Endothelial cell of umbilical vein (primary cell): ENCODE measurements around the gene NYAP1. TPM values are rescaled to one million over a fixed set of nuclear protein-coding genes. Genes with fewer than 3 reads are reported as not detected.

Experiments used
- BruUV-seq: library from RNA; stranded (reverse); fragments of 400-500 nt; replicated peaks from 2 replicates; lab custom pipeline; 2021; lab: Mats Ljungman, UMichigan
- CTCF ChIA-PET: fragments of 300-600, 350-600 bp; sonication (Branson Sonifier 250); formaldehyde crosslinking; loops from one replicate; lab custom pipeline; 2021; ENCODE audit warnings: antibody characterized with exemption, inconsistent platforms; lab: Charles Lee
- POLR2A ChIA-PET: fragments of 300-600, 350-600 bp; sonication (Branson Sonifier 250); formaldehyde crosslinking; loops from one replicate; lab custom pipeline; 2021; ENCODE audit warnings: antibody characterized with exemption, inconsistent platforms; lab: Charles Lee
- DNase-seq: peaks from one replicate; pipeline ENCODE4 v3.0.0-alpha.2; 2011; ENCODE audit warnings: low read depth, low spot score
- FAIRE-seq: peaks from 2 replicates; lab custom pipeline; 2011; peaks lifted over from hg19 to GRCh38; lab: Jason Lieb, UNC
- H2AFZ ChIP-seq: 2 replicates; pipeline ENCODE4 v1.6.0; 2012; ENCODE audit warnings: low read depth, low read length, control low read depth, inconsistent platforms
- H3K27ac ChIP-seq: 2 replicates; pipeline ENCODE4 v1.5.1; 2011; ENCODE audit warnings: low read depth, mild to moderate bottlenecking, control low read depth, low read length, moderate library complexity; ENCODE audit not compliant: insufficient read depth
- H3K27me3 ChIP-seq, 2 experiments: 2 replicates each; pipeline versions ENCODE4 v1.6.0 to v1.6.1; 2011; ENCODE audit warnings: low read length in 2 of 2, mixed read lengths in 1 of 2; ENCODE audit not compliant: control insufficient read depth in 2 of 2, insufficient read depth in 2 of 2
- H3K36me3 ChIP-seq, 2 experiments: 2 replicates in 1 of 2; 3 replicates in 1 of 2; pipeline ENCODE4 v1.5.1; 2011; ENCODE audit warnings: low read length in 2 of 2, mild to moderate bottlenecking in 1 of 2, moderate library complexity in 1 of 2; ENCODE audit not compliant: control insufficient read depth in 2 of 2, insufficient read depth in 2 of 2; ENCODE audit errors: extremely low read depth in 1 of 2
- H3K4me1 ChIP-seq: 3 replicates; pipeline ENCODE4 v1.5.1; 2011; ENCODE audit warnings: mild to moderate bottlenecking, low read length; ENCODE audit not compliant: control insufficient read depth, insufficient read depth; ENCODE audit errors: extremely low read depth
- H3K4me2 ChIP-seq: 2 replicates; pipeline ENCODE4 v1.6.1; 2011; ENCODE audit warnings: low read length, control low read depth, mixed read lengths; ENCODE audit not compliant: insufficient read depth
- H3K4me3 ChIP-seq, 3 experiments: fragments of 200-600 bp in 1 of 3; sonication (generic), shearing (Covaris generic) in 1 of 3; replicated peaks in 1 of 3; 2 replicates each; pipeline ENCODE4 v1.5.1; 2011 to 2016; ENCODE audit warnings: control low read depth in 3 of 3, low read length in 3 of 3, mild to moderate bottlenecking in 2 of 3, inconsistent platforms in 1 of 3, low read depth in 1 of 3, moderate library complexity in 1 of 3; ENCODE audit not compliant: insufficient read depth in 1 of 3
- H3K79me2 ChIP-seq: 2 replicates; pipeline ENCODE4 v1.6.0; 2012; ENCODE audit warnings: low read length, inconsistent platforms; ENCODE audit not compliant: control insufficient read depth, insufficient read depth
- H3K9ac ChIP-seq: replicated peaks from 2 replicates; pipeline ENCODE3; 2011; ENCODE audit warnings: low read length, control low read depth; ENCODE audit not compliant: insufficient read depth; ENCODE audit errors: extremely low read depth
- H3K9me1 ChIP-seq: replicated peaks from 3 replicates; pipeline ENCODE4 v1.6.0; 2011; ENCODE audit warnings: mild to moderate bottlenecking, low read length; ENCODE audit not compliant: control insufficient read depth, insufficient read depth; ENCODE audit errors: extremely low read depth
- H3K9me3 ChIP-seq: replicated peaks from 2 replicates; pipeline ENCODE4 v1.5.1; 2012; ENCODE audit warnings: low read length, inconsistent platforms; ENCODE audit not compliant: control insufficient read depth, insufficient read depth
- H4K20me1 ChIP-seq: replicated peaks from 2 replicates; pipeline ENCODE3; 2011; ENCODE audit warnings: mild to moderate bottlenecking, low read length; ENCODE audit not compliant: control insufficient read depth, insufficient read depth; ENCODE audit errors: extremely low read depth
- CTCF ChIP-seq, 2 donors: IDR thresholded peaks; 1 replicate in 1 of 2; 2 replicates in 1 of 2; pipeline ENCODE4 v1.5.1; 2011; ENCODE audit warnings: low read length in 2 of 2, mild to moderate bottlenecking in 2 of 2, moderate library complexity in 2 of 2, control low read depth in 1 of 2, inconsistent platforms in 1 of 2, low read depth in 1 of 2; ENCODE audit not compliant: insufficient read depth in 1 of 2; ENCODE audit errors: extremely low read depth in 1 of 2
- EZH2 ChIP-seq: IDR thresholded peaks from 2 replicates; pipeline ENCODE4 v1.6.1; 2012; ENCODE audit warnings: borderline replicate concordance, low read depth, mild to moderate bottlenecking, moderate library complexity, low read length, inconsistent platforms; ENCODE audit not compliant: severe bottlenecking
- FOS ChIP-seq: IDR thresholded peaks from 2 replicates; pipeline ENCODE4 v1.6.1; 2011; ENCODE audit warnings: mild to moderate bottlenecking, low read length, moderate library complexity, borderline replicate concordance; ENCODE audit not compliant: insufficient read depth
- GATA2 ChIP-seq: IDR thresholded peaks from 2 replicates; pipeline ENCODE4 v1.7.0; 2011; ENCODE audit warnings: low read depth, mild to moderate bottlenecking, moderate library complexity, mixed read lengths, low read length; ENCODE audit not compliant: insufficient read length, insufficient read depth
- JUN ChIP-seq: IDR thresholded peaks from 2 replicates; pipeline ENCODE4 v1.6.1; 2011; ENCODE audit warnings: borderline replicate concordance, low read depth; ENCODE audit not compliant: insufficient read length, insufficient read depth
- MYC ChIP-seq: IDR thresholded peaks from one replicate; pipeline ENCODE4 v1.6.1; 2011; ENCODE audit warnings: mild to moderate bottlenecking, low read depth, low read length
- POLR2A ChIP-seq: IDR thresholded peaks from 2 replicates; pipeline ENCODE4 v1.6.1; 2012; ENCODE audit warnings: low read depth, mild to moderate bottlenecking, control low read depth, low read length
- POLR2AphosphoS5 ChIP-seq: IDR thresholded peaks from 2 replicates; pipeline ENCODE4 v1.6.1; 2012; ENCODE audit warnings: low read depth, mild to moderate bottlenecking, control low read depth, low read length, moderate library complexity; ENCODE audit not compliant: insufficient read depth
- dilution Hi-C: fragments of 300-500 bp; cut with MboI; formaldehyde crosslinking; loops from one replicate; pipeline ENCODE4 v1.15.0; 2019; ENCODE audit warnings: low sequenced_read_pairs; ENCODE audit not compliant: extremely low pct_ligation_motif_present
- intact Hi-C: fragments of 100-400 bp; cut with micrococcal nuclease; formaldehyde crosslinking; loops from one replicate; pipeline ENCODE4 v1.10.0; 2022
- polyA plus RNA-seq, 4 experiments: library from polyadenylated mRNA; depleted of rRNA in 3 of 4; stranded (reverse) in 3 of 4; unstranded in 1 of 4; fragments of >200 nt; gene quantifications; 2 replicates each; pipeline versions ENCODE4 v1.2.1 to v1.2.3, GENCODE V29; 2011 to 2012; ENCODE audit warnings: missing spikeins in 1 of 4
- total RNA-seq: library from RNA; stranded (reverse); gene quantifications from 2 replicates; pipeline ENCODE4 v1.2.3, GENCODE V29; 2021
- TF ChIP-seq, protein P1 (sequence below): IDR thresholded peaks from 2 replicates; pipeline ENCODE4 v1.6.1; 2011; ENCODE audit not compliant: insufficient read depth, insufficient read length

NYAP1 gene
- total and polyA plus RNA-seq, 2 donors (not counting 3 experiments of a cell fraction or from before 2014, with no cell fraction given): 0.37 to 2.8 TPM

DNA sequence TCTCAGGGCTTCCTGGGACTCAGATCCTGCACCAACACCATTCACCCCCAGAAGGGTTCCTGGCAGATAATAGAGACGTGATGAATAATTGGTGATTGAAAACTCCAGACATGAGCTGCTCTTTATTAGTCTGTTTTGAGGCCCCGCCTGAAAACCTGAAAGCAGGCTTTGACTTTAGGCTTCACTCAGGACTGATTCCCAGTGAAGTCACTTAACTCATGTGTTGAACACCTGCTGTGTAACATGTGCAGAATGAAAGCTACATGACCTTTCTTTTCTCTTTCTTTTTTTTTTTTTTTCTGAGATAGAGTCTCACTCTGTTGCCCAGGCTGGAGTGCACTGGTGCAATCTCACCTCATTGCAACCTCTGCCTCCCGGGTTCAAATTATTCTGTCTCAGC, 28.5 kb upstream of the NYAP1 start:
- TF ChIP-seq EZH2 (no peak), MYC (no peak), GATA2 (no peak), POLR2A (no peak), FOS (no peak), JUN (no peak)
- TF ChIP-seq, protein P1, sequence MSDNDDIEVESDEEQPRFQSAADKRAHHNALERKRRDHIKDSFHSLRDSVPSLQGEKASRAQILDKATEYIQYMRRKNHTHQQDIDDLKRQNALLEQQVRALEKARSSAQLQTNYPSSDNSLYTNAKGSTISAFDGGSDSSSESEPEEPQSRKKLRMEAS: no peak
- dilution Hi-C loops: no loop called here

DNA sequence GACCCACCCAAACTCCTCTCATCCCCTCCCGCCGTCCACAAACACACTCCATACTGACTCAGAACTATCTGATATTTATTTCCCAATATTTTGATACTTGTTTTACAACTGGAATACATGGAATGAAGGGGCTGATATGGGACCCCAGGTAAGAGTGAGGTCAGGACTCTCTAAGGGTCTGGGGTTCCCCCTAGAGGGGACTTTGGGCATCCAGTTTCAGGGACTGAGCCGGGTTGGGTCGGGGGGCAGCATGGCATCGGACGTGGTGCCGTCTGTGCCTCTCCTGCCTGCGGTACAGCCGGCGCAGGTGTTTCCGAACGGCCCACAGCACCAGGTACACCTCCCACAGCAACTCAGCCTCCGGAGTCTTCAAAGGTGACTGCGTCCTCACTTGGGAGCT, 27.2 kb upstream of the NYAP1 start:
- H3K27me3 ChIP-seq: no peaks in the 10 kb centered on the region
- BruUV-seq: no TSS peak
- peaks cover 0 to 7% of the 10 kb centered on the region in 2 experiments for H3K36me3 ChIP-seq
- no peaks in the 10 kb centered on the region for H4K20me1 ChIP-seq
- H2AFZ ChIP-seq: no peak overlapping the region
- TF ChIP-seq POLR2A: no peak
- TF ChIP-seq GATA2: no peak
- TF ChIP-seq, protein P1: no peak
- TF ChIP-seq EZH2: no peak
- TF ChIP-seq POLR2AphosphoS5: no peak
- TF ChIP-seq CTCF (IDR thresholded peaks at IDR 0.05; ENCODE audit: extremely low read depth in 1 of 2, insufficient read depth in 1 of 2, low read depth in 1 of 2, low read length in 2 of 2): no peak
- TF ChIP-seq MYC: no peak
- no peak for TF ChIP-seq JUN
- TF ChIP-seq FOS: no peak
- POLR2A ChIA-PET: no interaction called here
- no peak overlapping the region for H3K9ac ChIP-seq
- DNase-seq (no peak), FAIRE-seq (no peak)
- H3K9me3 ChIP-seq: no peaks in the 10 kb centered on the region
- no peak overlapping the region for H3K4me3 ChIP-seq
- dilution Hi-C loops (no loop called here), intact Hi-C loops (no loop called here)
- CTCF ChIA-PET: interaction anchor here (3.8 kb wide), 1 partner anchor 12 kb away, joined by 16 read pairs; no protein-coding TSS in a partner anchor
- no peaks in the 10 kb centered on the region for H3K9me1 ChIP-seq
- no peaks in the 10 kb centered on the region for H3K79me2 ChIP-seq
- no peak overlapping the region for H3K27ac ChIP-seq
- no peak overlapping the region for H3K4me2 ChIP-seq
- peaks cover 10% of the 10 kb centered on the region for H3K4me1 ChIP-seq

More for the DNA sequence above, 28.5 kb upstream of the NYAP1 start:
- Histone ChIP-seq H3K4me2 (no peak overlapping the region), H3K79me2 (no peaks in the 10 kb centered on the region), H4K20me1 (no peaks in the 10 kb centered on the region), H2AFZ (no peak overlapping the region), H3K4me1 (peaks cover 12% of the 10 kb centered on the region), H3K36me3 (peaks cover 0 to 4% of the 10 kb centered on the region in 2 experiments), H3K9me3 (no peaks in the 10 kb centered on the region), H3K9ac (no peak overlapping the region), H3K27ac (peak overlapping the region; percentile 2), H3K4me3 (no peak overlapping the region), H3K27me3 (no peaks in the 10 kb centered on the region), H3K9me1 (no peaks in the 10 kb centered on the region)
- DNase-seq (no peak), FAIRE-seq (peak; percentile 59)
- POLR2A ChIA-PET: interaction anchor here (0.5 to 1.8 kb wide), 5 partner anchors 10 to 689 kb away, joined by 3 to 11 read pairs (median 4); partner anchors contain the start of genes FBXO24, LRCH4 and PPP1R35
- intact Hi-C loops: no loop called here
- BruUV-seq: no TSS peak
- CTCF ChIA-PET: interaction anchor here (0.8 to 3.8 kb wide), 8 partner anchors 9 to 47 kb away, joined by 3 to 38 read pairs (median 6); partner anchors contain the start of genes MEPCE and SPACDR
